ENCODE measurements around the gene IFI44L. TPM values are rescaled to one million over a fixed set of nuclear protein-coding genes. Genes with fewer than 3 reads are reported as not detected.

The IFI44L gene
- total RNA-seq, 4 donors from 2014 or later = 3.8 to 60.2 (median 17.3) TPM

GRCh38 chr1:78619032-78619431 lies 1.2 kb upstream of the IFI44L start:
- Histone ChIP-seq H3K27ac (peak overlapping the region; percentile 70 to 90), H3K9me3 (no peaks in the 10 kb centered on the region), H3K27me3 (no peaks in the 10 kb centered on the region), H3K4me1 (peaks cover 0 to 5% of the 10 kb centered on the region in 2 donors), H3K4me3 (no peak overlapping the region), H3K36me3 (no peaks in the 10 kb centered on the region)
- no peak for TF ChIP-seq POLR2A (IDR thresholded peaks at IDR 0.05)
- DNase-seq = no peak
- intact Hi-C loops (cut with DNase I; ENCODE audit: low total_unique reads) = loop anchor here (10.0 kb wide), 1 partner anchor 56 kb away; no protein-coding TSS in a partner anchor

DNA sequence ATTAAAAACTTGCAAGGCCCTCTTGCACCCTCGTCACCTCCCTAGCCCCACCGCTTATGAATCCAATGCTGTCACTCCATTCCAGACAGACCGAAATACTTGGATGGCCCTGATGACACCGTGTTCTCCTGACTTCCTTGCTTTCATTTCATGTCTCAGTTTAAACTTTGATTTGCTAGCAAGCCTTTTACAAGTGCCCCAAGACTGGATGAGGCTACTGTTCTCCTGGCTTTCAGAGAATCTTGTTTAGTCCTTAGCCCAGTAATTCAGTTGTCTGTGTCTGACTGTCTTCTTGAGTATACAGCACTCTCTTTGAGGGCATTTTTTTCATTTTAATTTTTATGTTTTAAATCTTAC lies 824 bp upstream of the IFI44L start:
- Histone ChIP-seq H3K36me3 (no peaks in the 10 kb centered on the region), H3K4me1 (peaks cover 0 to 5% of the 10 kb centered on the region in 2 donors), H3K4me3 (peak overlapping the region; percentile 21 to 24), H3K9me3 (no peaks in the 10 kb centered on the region), H3K27ac (peak overlapping the region; percentile 70 to 90), H3K27me3 (no peaks in the 10 kb centered on the region)
- peak in 1 of 2 donors; percentile 29 for TF ChIP-seq POLR2A (IDR thresholded peaks at IDR 0.05)
- TF ChIP-seq, protein P1, sequence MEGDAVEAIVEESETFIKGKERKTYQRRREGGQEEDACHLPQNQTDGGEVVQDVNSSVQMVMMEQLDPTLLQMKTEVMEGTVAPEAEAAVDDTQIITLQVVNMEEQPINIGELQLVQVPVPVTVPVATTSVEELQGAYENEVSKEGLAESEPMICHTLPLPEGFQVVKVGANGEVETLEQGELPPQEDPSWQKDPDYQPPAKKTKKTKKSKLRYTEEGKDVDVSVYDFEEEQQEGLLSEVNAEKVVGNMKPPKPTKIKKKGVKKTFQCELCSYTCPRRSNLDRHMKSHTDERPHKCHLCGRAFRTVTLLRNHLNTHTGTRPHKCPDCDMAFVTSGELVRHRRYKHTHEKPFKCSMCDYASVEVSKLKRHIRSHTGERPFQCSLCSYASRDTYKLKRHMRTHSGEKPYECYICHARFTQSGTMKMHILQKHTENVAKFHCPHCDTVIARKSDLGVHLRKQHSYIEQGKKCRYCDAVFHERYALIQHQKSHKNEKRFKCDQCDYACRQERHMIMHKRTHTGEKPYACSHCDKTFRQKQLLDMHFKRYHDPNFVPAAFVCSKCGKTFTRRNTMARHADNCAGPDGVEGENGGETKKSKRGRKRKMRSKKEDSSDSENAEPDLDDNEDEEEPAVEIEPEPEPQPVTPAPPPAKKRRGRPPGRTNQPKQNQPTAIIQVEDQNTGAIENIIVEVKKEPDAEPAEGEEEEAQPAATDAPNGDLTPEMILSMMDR (IDR thresholded peaks at IDR 0.05) = no peak
- DNase-seq = no peak
- intact Hi-C loops (cut with DNase I; ENCODE audit: low total_unique reads) = loop anchor here (10.0 kb wide), 1 partner anchor 55 kb away; no protein-coding TSS in a partner anchor

- TF ChIP-seq, protein P1 (IDR thresholded peaks at IDR 0.05) = no peak
- TF ChIP-seq POLR2A (IDR thresholded peaks at IDR 0.05) = no peak
- peak overlapping the region; percentile 70 to 90 for H3K27ac ChIP-seq
- H3K27me3 ChIP-seq = no peaks in the 10 kb centered on the region
- no peaks in the 10 kb centered on the region for H3K9me3 ChIP-seq
- H3K4me3 ChIP-seq = peak overlapping the region; percentile 21 to 24
- peaks cover 0 to 5% of the 10 kb centered on the region in 2 donors for H3K4me1 ChIP-seq
- DNase-seq = no peak
- intact Hi-C loops (cut with DNase I; ENCODE audit: low total_unique reads) = no loop called here
- H3K36me3 ChIP-seq = no peaks in the 10 kb centered on the region
Observed at GRCh38 chr1:78620666-78621065, 418 bp downstream of the IFI44L start.

DNA sequence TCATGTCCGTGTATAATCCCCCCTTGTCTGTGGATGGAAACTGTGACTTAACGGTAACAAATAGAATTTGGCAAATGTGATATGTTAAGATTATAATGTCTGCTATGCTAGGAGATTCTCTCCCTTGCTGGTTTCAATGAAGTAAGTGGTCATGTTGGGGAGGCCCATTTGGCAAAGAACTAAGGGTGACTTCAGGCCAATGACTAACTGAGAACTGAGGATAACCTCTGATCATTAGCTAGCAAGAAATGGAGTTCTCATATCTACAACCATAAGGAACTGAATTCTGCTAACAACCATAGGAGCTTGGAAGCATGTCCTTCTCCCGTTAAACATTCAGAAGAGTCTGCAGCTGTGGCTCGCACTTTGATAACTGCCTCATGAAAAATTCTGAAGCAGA lies 2.3 kb downstream of the IFI44L start:
- Histone ChIP-seq H3K4me3 (no peak overlapping the region), H3K9me3 (no peaks in the 10 kb centered on the region), H3K27ac (peak overlapping the region; percentile 6 to 90), H3K4me1 (peaks cover 0 to 4% of the 10 kb centered on the region in 2 donors), H3K36me3 (no peaks in the 10 kb centered on the region), H3K27me3 (no peaks in the 10 kb centered on the region)
- no peak for TF ChIP-seq POLR2A (IDR thresholded peaks at IDR 0.05)
- intact Hi-C loops (cut with DNase I; ENCODE audit: low total_unique reads) = no loop called here
- no peak for DNase-seq

GRCh38 chr1:78624035-78624434 lies 3.8 kb downstream of the IFI44L start:
- Histone ChIP-seq H3K36me3 (no peaks in the 10 kb centered on the region), H3K27me3 (no peaks in the 10 kb centered on the region), H3K9me3 (no peaks in the 10 kb centered on the region), H3K27ac (peak overlapping the region in 1 of 2 donors; percentile 90), H3K4me1 (no peaks in the 10 kb centered on the region), H3K4me3 (no peak overlapping the region)
- intact Hi-C loops (cut with DNase I; ENCODE audit: low total_unique reads) = no loop called here
- no peak for TF ChIP-seq POLR2A (IDR thresholded peaks at IDR 0.05)
- TF ChIP-seq, protein P1 (IDR thresholded peaks at IDR 0.05) = no peak
- DNase-seq = no peak

DNA sequence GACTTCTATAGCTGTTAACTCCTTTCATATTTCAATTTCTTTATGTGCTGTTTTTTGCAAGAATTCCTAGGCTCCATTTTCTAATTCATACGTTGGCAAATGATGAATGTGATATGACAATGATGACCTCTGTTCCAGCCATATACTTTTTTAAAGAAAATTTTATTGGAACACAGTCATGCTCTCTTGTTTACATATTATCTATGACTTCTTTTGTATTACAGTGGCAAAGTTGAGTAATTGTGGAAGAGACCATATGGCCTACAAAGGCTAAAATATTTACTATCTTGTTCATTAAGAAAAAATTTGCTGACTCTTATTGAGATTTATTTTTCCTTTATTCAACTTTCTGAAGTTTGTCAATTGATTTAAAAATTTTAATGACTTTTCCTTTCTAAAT lies 7.1 kb downstream of the IFI44L start:
- intact Hi-C loops (cut with DNase I; ENCODE audit: low total_unique reads) = no loop called here
- no peak for DNase-seq

More for the DNA sequence above, 7.1 kb downstream of the IFI44L start:
- TF ChIP-seq POLR2A (IDR thresholded peaks at IDR 0.05) = no peak
- TF ChIP-seq, protein P1 (IDR thresholded peaks at IDR 0.05) = no peak
- Histone ChIP-seq H3K27me3 (no peaks in the 10 kb centered on the region), H3K36me3 (no peaks in the 10 kb centered on the region), H3K27ac (no peak overlapping the region), H3K4me3 (no peak overlapping the region), H3K4me1 (no peaks in the 10 kb centered on the region), H3K9me3 (no peaks in the 10 kb centered on the region)
